HCT116 (cell line): ENCODE measurements around the gene CLDN9. TPM values are rescaled to one million over a fixed set of nuclear protein-coding genes. Genes with fewer than 3 reads are reported as not detected.

ENCODE experiments used
- ATAC-seq: fragments of 200-7000 bp; cut with Tn5 transposase; 2 replicates; pipeline ENCODE4 v1.9.1; 2020; ENCODE audit warnings: mild to moderate bottlenecking, moderate library complexity
- BruUV-seq: library from RNA; stranded (reverse); fragments of 400-500 nt; replicated peaks from 2 replicates; lab custom pipeline; 2021; lab: Mats Ljungman, UMichigan
- CTCF ChIA-PET: fragments of 300-600 bp; sonication (Branson Sonifier 250); formaldehyde crosslinking; loops from one replicate; lab custom pipeline; 2021; ENCODE audit warnings: antibody characterized with exemption; lab: Charles Lee
- POLR2A ChIA-PET: fragments of 300-600, 350-600 bp; sonication (Branson Sonifier 250); formaldehyde crosslinking; loops from one replicate; lab custom pipeline; 2021; ENCODE audit warnings: antibody characterized with exemption; lab: Charles Lee
- RAD21 ChIA-PET, 2 experiments: fragments of 300-600 bp; sonication (Branson Sonifier 250); formaldehyde crosslinking; loops; one replicate each; lab custom pipeline; 2023; ENCODE audit warnings: low total read pairs in 2 of 2; ENCODE audit not compliant: uncharacterized antibody in 2 of 2, unreplicated experiment in 2 of 2, low non-redundant PET in 1 of 2; lab: Charles Lee
- DNase-seq: peaks from one replicate; pipeline ENCODE4 v3.0.0-alpha.2; 2010; ENCODE audit warnings: low read depth, low spot score
- H2AFZ ChIP-seq: fragments of 200-600 bp; shearing (Covaris generic), sonication (generic); 2 replicates; pipeline ENCODE4 v1.6.1; 2017; ENCODE audit warnings: low read depth, mixed run types, mixed read lengths, antibody characterized with exemption, low read length; ENCODE audit not compliant: poor library complexity, severe bottlenecking
- H3K27ac ChIP-seq: 2 replicates; pipeline ENCODE4 v1.5.1; 2012; ENCODE audit warnings: low read depth, low read length
- H3K27me3 ChIP-seq: fragments of 200-600 bp; sonication (generic); 2 replicates; pipeline ENCODE4 v1.6.1; 2016; ENCODE audit warnings: mixed run types, low read length, mixed read lengths; ENCODE audit not compliant: insufficient read depth
- H3K36me3 ChIP-seq, 2 experiments: fragments of 200-500 bp in 1 of 2; fragments of 200-600 bp in 1 of 2; sonication (Bioruptor generic) in 1 of 2; sonication (generic) in 1 of 2; 2 replicates each; pipeline versions ENCODE4 v1.5.1 to v1.6.1; 2014 to 2016; ENCODE audit warnings: low read length in 2 of 2, inconsistent platforms in 1 of 2, mixed read lengths in 1 of 2, mixed run types in 1 of 2; ENCODE audit not compliant: insufficient read depth in 2 of 2, control insufficient read depth in 1 of 2
- H3K4me1 ChIP-seq, 2 experiments: fragments of 200-600 bp in 1 of 2; sonication (generic) in 1 of 2; 2 replicates each; pipeline versions ENCODE4 v1.5.1 to v1.6.1; 2012 to 2017; ENCODE audit warnings: low read length in 2 of 2, inconsistent platforms in 1 of 2, mild to moderate bottlenecking in 1 of 2, mixed read lengths in 1 of 2, mixed run types in 1 of 2, moderate library complexity in 1 of 2; ENCODE audit not compliant: insufficient read depth in 2 of 2, control insufficient read depth in 1 of 2
- H3K4me2 ChIP-seq: fragments of 200-600 bp; sonication (generic); 2 replicates; pipeline ENCODE4 v1.6.1; 2017; ENCODE audit warnings: mixed run types, low read length, mixed read lengths
- H3K4me3 ChIP-seq, 2 experiments: fragments of 200-600 bp in 1 of 2; sonication (generic) in 1 of 2; replicated peaks in 1 of 2; 2 replicates each; pipeline ENCODE4 v1.5.1; 2011 to 2016; ENCODE audit warnings: low read length in 2 of 2, control low read depth in 1 of 2, low read depth in 1 of 2, mild to moderate bottlenecking in 1 of 2, mixed read lengths in 1 of 2, mixed run types in 1 of 2
- H3K79me2 ChIP-seq: fragments of 200-600 bp; sonication (generic); 2 replicates; pipeline ENCODE4 v1.6.1; 2017; ENCODE audit warnings: mild to moderate bottlenecking, mixed run types, low read length, moderate library complexity, mixed read lengths; ENCODE audit not compliant: insufficient read depth
- H3K9ac ChIP-seq: fragments of 200-600 bp; sonication (generic); 2 replicates; pipeline ENCODE4 v1.6.1; 2016; ENCODE audit warnings: low read length, mixed read lengths
- H3K9me2 ChIP-seq: fragments of 200-600 bp; sonication (generic), shearing (Covaris generic); 2 replicates; pipeline ENCODE4 v1.6.1; 2017; ENCODE audit warnings: mixed run types, mild to moderate bottlenecking, moderate library complexity; ENCODE audit not compliant: insufficient read depth
- H3K9me3 ChIP-seq, 2 experiments: fragments of 200-500 bp in 1 of 2; fragments of 200-600 bp in 1 of 2; sonication (Bioruptor generic) in 1 of 2; sonication (generic) in 1 of 2; 2 replicates each; pipeline ENCODE4 v1.6.1; 2014 to 2017; ENCODE audit warnings: low read length in 2 of 2, mixed read lengths in 2 of 2, inconsistent platforms in 1 of 2, low read depth in 1 of 2, mild to moderate bottlenecking in 1 of 2, mixed run types in 1 of 2, moderate library complexity in 1 of 2; ENCODE audit not compliant: control insufficient read depth in 1 of 2, insufficient read depth in 1 of 2
- H4K20me1 ChIP-seq: fragments of 200-600 bp; sonication (generic), shearing (Covaris generic); 2 replicates; pipeline ENCODE4 v1.6.1; 2017; ENCODE audit warnings: mixed run types, mild to moderate bottlenecking, moderate library complexity; ENCODE audit not compliant: insufficient read depth
- EZH2 ChIP-seq: fragments of 200-600 bp; sonication (generic); IDR thresholded peaks from 2 replicates; pipeline ENCODE4 v1.6.1; 2017; ENCODE audit warnings: antibody characterized with exemption, mixed run types
- POLR2A ChIP-seq: IDR thresholded peaks from 2 replicates; pipeline ENCODE4 v1.7.0; 2011; ENCODE audit warnings: borderline replicate concordance; ENCODE audit not compliant: insufficient read depth, insufficient read length; ENCODE audit errors: extremely low read depth
- POLR2AphosphoS5 ChIP-seq: IDR thresholded peaks from 2 replicates; pipeline ENCODE4 v1.6.1; 2011; ENCODE audit warnings: mild to moderate bottlenecking, low read depth, low read length, moderate library complexity
- SRF ChIP-seq: IDR thresholded peaks from 2 replicates; pipeline ENCODE4 v1.6.1; 2012; ENCODE audit warnings: low read depth
- TCF7L2 ChIP-seq: IDR thresholded peaks from 2 replicates; pipeline ENCODE4 v1.7.0; 2011; ENCODE audit warnings: borderline replicate concordance, inconsistent platforms; ENCODE audit not compliant: insufficient read depth, insufficient read length; ENCODE audit errors: extremely low read depth
- ZFX ChIP-seq: fragments of 450-650 bp; IDR thresholded peaks from 2 replicates; pipeline ENCODE4 v1.6.1; 2017
- intact Hi-C: fragments of 100-400 bp; cut with micrococcal nuclease; formaldehyde crosslinking; loops from 2 replicates; pipeline ENCODE4 v1.10.0; 2022
- total RNA-seq: library from RNA; stranded (reverse); gene quantifications from one replicate; pipeline ENCODE4 v1.2.1, GENCODE V29; 2021; ENCODE audit not compliant: unreplicated experiment
- TF ChIP-seq, protein P1 (sequence below): IDR thresholded peaks from 2 replicates; pipeline ENCODE4 v1.6.1; 2012; ENCODE audit warnings: low read depth

Gene CLDN9
- total RNA-seq, 1 experiment from 2014 or later, result 0.76 TPM

- H3K27me3 ChIP-seq, result no peaks in the 10 kb centered on the region
- peaks cover 27% of the 10 kb centered on the region for H3K79me2 ChIP-seq
- H3K36me3 ChIP-seq, result peaks cover under 1 to 5% of the 10 kb centered on the region in 2 experiments; a peak in 2 of 4 replicates
- H3K4me1 ChIP-seq, result peaks cover 19 to 56% of the 10 kb centered on the region in 2 experiments
- H4K20me1 ChIP-seq, result peaks cover 6% of the 10 kb centered on the region; the same call in 1 of the 2 replicates
- H3K4me3 ChIP-seq, result peak within 1 kb of the TSS; percentile 66 to 79
- ATAC-seq (peak; percentile 67), DNase-seq (peak; percentile 82)
- no peaks in the 10 kb centered on the region for H3K9me2 ChIP-seq
- H3K4me2 ChIP-seq, result peak within 1 kb of the TSS; percentile 89
- ChIA-PET CTCF (interaction anchor here (0.8 to 1.3 kb wide), 3 partner anchors 14 to 59 kb away, joined by 4 to 6 read pairs (median 5); no protein-coding TSS in a partner anchor), RAD21 (no interaction called here), POLR2A (interaction anchor here (1.3 to 2.4 kb wide), 2 partner anchors 12 to 52 kb away, joined by 10 to 12 read pairs; partner anchors contain the start of genes PKMYT1 and TNFRSF12A)
- H2AFZ ChIP-seq, result no peak within 1 kb of the TSS
- intact Hi-C loops, result no loop called here
- TF ChIP-seq EZH2, result no peak
- peak; percentile 53 for TF ChIP-seq ZFX
- TF ChIP-seq POLR2A, result peak; percentile 25
- TF ChIP-seq SRF, result no peak
- TF ChIP-seq, protein P1, sequence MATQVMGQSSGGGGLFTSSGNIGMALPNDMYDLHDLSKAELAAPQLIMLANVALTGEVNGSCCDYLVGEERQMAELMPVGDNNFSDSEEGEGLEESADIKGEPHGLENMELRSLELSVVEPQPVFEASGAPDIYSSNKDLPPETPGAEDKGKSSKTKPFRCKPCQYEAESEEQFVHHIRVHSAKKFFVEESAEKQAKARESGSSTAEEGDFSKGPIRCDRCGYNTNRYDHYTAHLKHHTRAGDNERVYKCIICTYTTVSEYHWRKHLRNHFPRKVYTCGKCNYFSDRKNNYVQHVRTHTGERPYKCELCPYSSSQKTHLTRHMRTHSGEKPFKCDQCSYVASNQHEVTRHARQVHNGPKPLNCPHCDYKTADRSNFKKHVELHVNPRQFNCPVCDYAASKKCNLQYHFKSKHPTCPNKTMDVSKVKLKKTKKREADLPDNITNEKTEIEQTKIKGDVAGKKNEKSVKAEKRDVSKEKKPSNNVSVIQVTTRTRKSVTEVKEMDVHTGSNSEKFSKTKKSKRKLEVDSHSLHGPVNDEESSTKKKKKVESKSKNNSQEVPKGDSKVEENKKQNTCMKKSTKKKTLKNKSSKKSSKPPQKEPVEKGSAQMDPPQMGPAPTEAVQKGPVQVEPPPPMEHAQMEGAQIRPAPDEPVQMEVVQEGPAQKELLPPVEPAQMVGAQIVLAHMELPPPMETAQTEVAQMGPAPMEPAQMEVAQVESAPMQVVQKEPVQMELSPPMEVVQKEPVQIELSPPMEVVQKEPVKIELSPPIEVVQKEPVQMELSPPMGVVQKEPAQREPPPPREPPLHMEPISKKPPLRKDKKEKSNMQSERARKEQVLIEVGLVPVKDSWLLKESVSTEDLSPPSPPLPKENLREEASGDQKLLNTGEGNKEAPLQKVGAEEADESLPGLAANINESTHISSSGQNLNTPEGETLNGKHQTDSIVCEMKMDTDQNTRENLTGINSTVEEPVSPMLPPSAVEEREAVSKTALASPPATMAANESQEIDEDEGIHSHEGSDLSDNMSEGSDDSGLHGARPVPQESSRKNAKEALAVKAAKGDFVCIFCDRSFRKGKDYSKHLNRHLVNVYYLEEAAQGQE, result no peak
- TF ChIP-seq TCF7L2, result peak; percentile 23
- TF ChIP-seq POLR2AphosphoS5, result peak; percentile 66; the same call in 1 of the 2 replicates
- no peaks in the 10 kb centered on the region for H3K9me3 ChIP-seq
- H3K27ac ChIP-seq, result peak within 1 kb of the TSS; percentile 95
- peak within 1 kb of the TSS; percentile 91 for H3K9ac ChIP-seq
- BruUV-seq, result TSS peak; percentile 35
These were observed 43.8 kb upstream of the CLDN9 start, which contains the start of gene PAQR4 for GRCh38 chr16:2968738-2969544. TSS of gene PAQR4 (plus strand) at chr16:2969348. CDS start at chr16:2969675, 327 bp downstream.
